Astrocyte (in vitro differentiated cells and primary cell): ENCODE data around the gene AKT3. TPM values are rescaled to one million over a fixed set of nuclear protein-coding genes. Genes with fewer than 3 reads are reported as not detected.
A peak's percentile ranks its signal among the peaks of the same experiment; 100 is the strongest.

ENCODE experiments used
- DNase-seq: peaks from one replicate; pipeline ENCODE4 v3.0.0-alpha.2; 2010; ENCODE audit warnings: low read depth
- FAIRE-seq: peaks from 2 replicates; lab custom pipeline; 2011; peaks lifted over from hg19 to GRCh38; lab: Jason Lieb, UNC
- H2AFZ ChIP-seq: 2 replicates; pipeline ENCODE4 v1.6.0; 2012; ENCODE audit warnings: low read depth, low read length, inconsistent platforms
- H3K27ac ChIP-seq: 2 replicates; pipeline ENCODE4 v1.5.1; 2011; ENCODE audit warnings: low read depth, low read length, inconsistent platforms
- H3K27me3 ChIP-seq: 2 replicates; pipeline ENCODE4 v1.6.0; 2011; ENCODE audit warnings: low read length, inconsistent platforms; ENCODE audit not compliant: insufficient read depth
- H3K36me3 ChIP-seq: 2 replicates; pipeline ENCODE4 v1.5.1; 2011; ENCODE audit warnings: low read length, inconsistent platforms; ENCODE audit not compliant: insufficient read depth
- H3K4me1 ChIP-seq: 2 replicates; pipeline ENCODE4 v1.5.1; 2011; ENCODE audit warnings: low read length, inconsistent platforms; ENCODE audit not compliant: insufficient read depth
- H3K4me2 ChIP-seq: 2 replicates; pipeline ENCODE4 v1.6.0; 2012; ENCODE audit warnings: low read length, inconsistent platforms
- H3K4me3 ChIP-seq: 2 replicates; pipeline ENCODE4 v1.5.1; 2011; ENCODE audit warnings: low read depth, mild to moderate bottlenecking, low read length, inconsistent platforms; ENCODE audit not compliant: insufficient read depth
- H3K79me2 ChIP-seq: 2 replicates; pipeline ENCODE4 v1.6.0; 2012; ENCODE audit warnings: mild to moderate bottlenecking, low read length, inconsistent platforms; ENCODE audit not compliant: insufficient read depth
- H3K9ac ChIP-seq: 2 replicates; pipeline ENCODE4 v1.6.0; 2012; ENCODE audit warnings: mild to moderate bottlenecking, low read length, inconsistent platforms
- H3K9me3 ChIP-seq: 2 replicates; pipeline ENCODE4 v1.5.1; 2012; ENCODE audit warnings: low read depth, mild to moderate bottlenecking, low read length, inconsistent platforms; ENCODE audit not compliant: insufficient read depth
- H4K20me1 ChIP-seq: 2 replicates; pipeline ENCODE4 v1.6.0; 2012; ENCODE audit warnings: low read length, inconsistent platforms; ENCODE audit not compliant: insufficient read depth
- H3K27ac Mint-ChIP-seq: one replicate; pipeline ENCODE4 v1.8.0; 2021; ENCODE audit warnings: mild to moderate bottlenecking, mixed read lengths; ENCODE audit not compliant: unreplicated experiment
- H3K27me3 Mint-ChIP-seq: one replicate; pipeline ENCODE4 v1.8.0; 2021; ENCODE audit warnings: low read depth, mixed read lengths; ENCODE audit not compliant: unreplicated experiment
- H3K36me3 Mint-ChIP-seq: one replicate; pipeline ENCODE4 v1.8.0; 2021; ENCODE audit warnings: low read depth, mixed read lengths; ENCODE audit not compliant: unreplicated experiment
- H3K4me1 Mint-ChIP-seq: one replicate; pipeline ENCODE4 v1.8.0; 2021; ENCODE audit warnings: low read depth, mixed read lengths; ENCODE audit not compliant: unreplicated experiment
- H3K4me3 Mint-ChIP-seq: one replicate; pipeline ENCODE4 v1.8.0; 2021; ENCODE audit warnings: mild to moderate bottlenecking, moderate library complexity, mixed read lengths; ENCODE audit not compliant: unreplicated experiment
- H3K9me3 Mint-ChIP-seq: one replicate; pipeline ENCODE4 v1.8.0; 2021; ENCODE audit warnings: mild to moderate bottlenecking, mixed read lengths; ENCODE audit not compliant: unreplicated experiment
- CTCF ChIP-seq: IDR thresholded peaks from 2 replicates; pipeline ENCODE4 v1.5.1; 2011; ENCODE audit warnings: low read depth, mild to moderate bottlenecking, inconsistent platforms, low read length, moderate library complexity; ENCODE audit not compliant: insufficient read depth
- EZH2 ChIP-seq: IDR thresholded peaks from 2 replicates; pipeline ENCODE4 v1.6.1; 2012; ENCODE audit warnings: mild to moderate bottlenecking, low read length, inconsistent platforms; ENCODE audit not compliant: insufficient read depth
- total RNA-seq: library from RNA; stranded (reverse); gene quantifications from 2 replicates; pipeline ENCODE4 v1.2.1, GENCODE V29; 2021

The AKT3 gene
- total RNA-seq, 1 donor from 2014 or later: 64.5 TPM

- no peak overlapping the region for H2AFZ ChIP-seq
- no peak overlapping the region for H3K4me3 Mint-ChIP-seq
- no peaks in the 10 kb centered on the region for H3K9me3 Mint-ChIP-seq
- no peak overlapping the region for H3K9ac ChIP-seq
- DNase-seq (peak; percentile 26), FAIRE-seq (no peak)
- H3K27ac Mint-ChIP-seq: no peak overlapping the region
- H3K4me2 ChIP-seq: no peak overlapping the region
- H3K4me1 ChIP-seq: peaks cover 2% of the 10 kb centered on the region
- H3K79me2 ChIP-seq: peaks cover 10% of the 10 kb centered on the region
- no peak for TF ChIP-seq EZH2
- no peak for TF ChIP-seq CTCF
- no peak overlapping the region for H3K27ac ChIP-seq
- H3K4me3 ChIP-seq: no peak overlapping the region
- no peaks in the 10 kb centered on the region for H3K9me3 ChIP-seq
- peaks cover 2% of the 10 kb centered on the region for H3K36me3 Mint-ChIP-seq
- H3K4me1 Mint-ChIP-seq: peaks cover 20% of the 10 kb centered on the region
- H3K36me3 ChIP-seq: no peaks in the 10 kb centered on the region
- no peaks in the 10 kb centered on the region for H3K27me3 Mint-ChIP-seq
- H3K27me3 ChIP-seq: no peaks in the 10 kb centered on the region
- H4K20me1 ChIP-seq: no peaks in the 10 kb centered on the region
Observed at GRCh38 chr1:243734308-243734695, 115.7 kb downstream of the AKT3 start.

DNA sequence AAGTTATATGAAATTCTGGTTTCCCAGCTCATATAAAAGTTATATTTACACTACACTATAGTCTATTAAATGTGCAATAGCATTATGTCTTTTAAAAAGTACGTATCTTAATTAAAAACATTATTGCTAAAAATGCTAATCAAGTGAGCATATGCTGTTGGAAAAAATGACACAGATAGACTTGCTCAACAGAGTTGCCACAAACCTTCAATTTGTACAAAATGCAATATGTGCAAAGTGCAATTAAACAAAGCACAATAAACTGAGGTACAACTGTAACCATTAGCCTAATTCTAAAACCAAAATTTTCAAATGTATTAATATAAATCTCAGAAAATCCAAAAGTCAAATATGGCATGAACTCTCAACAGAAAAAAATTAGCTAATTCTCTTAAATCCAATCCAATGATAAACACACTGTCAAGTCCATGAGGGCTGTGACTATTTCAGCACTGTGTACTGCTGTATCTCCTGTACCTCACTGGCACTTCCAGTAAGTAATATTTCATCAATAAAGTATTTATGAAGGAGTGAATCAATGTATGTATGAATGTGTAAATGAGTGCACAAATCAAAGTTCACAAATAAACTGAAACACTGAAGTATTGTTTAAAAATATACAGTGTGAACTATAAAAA lies 116.3 kb downstream of the AKT3 start:
- peaks cover 2% of the 10 kb centered on the region for H3K4me1 ChIP-seq
- H3K9ac ChIP-seq: no peak overlapping the region
- H3K4me2 ChIP-seq: no peak overlapping the region
- H3K79me2 ChIP-seq: peaks cover 10% of the 10 kb centered on the region
- H3K4me3 ChIP-seq: no peak overlapping the region
- H3K27me3 ChIP-seq: no peaks in the 10 kb centered on the region
- FAIRE-seq (no peak), DNase-seq (no peak)
- H3K4me3 Mint-ChIP-seq: no peak overlapping the region
- peaks cover 18% of the 10 kb centered on the region for H3K4me1 Mint-ChIP-seq
- H3K27me3 Mint-ChIP-seq: no peaks in the 10 kb centered on the region
- H3K27ac Mint-ChIP-seq: no peak overlapping the region
- H4K20me1 ChIP-seq: no peaks in the 10 kb centered on the region
- no peaks in the 10 kb centered on the region for H3K36me3 ChIP-seq
- no peak overlapping the region for H3K27ac ChIP-seq
- H2AFZ ChIP-seq: no peak overlapping the region
- H3K9me3 Mint-ChIP-seq: peaks cover 2% of the 10 kb centered on the region
- peaks cover 6% of the 10 kb centered on the region for H3K36me3 Mint-ChIP-seq
- H3K9me3 ChIP-seq: no peaks in the 10 kb centered on the region
- TF ChIP-seq EZH2 (no peak), CTCF (no peak)

- Histone ChIP-seq H3K79me2 (peaks cover 16% of the 10 kb centered on the region), H3K27me3 (no peaks in the 10 kb centered on the region), H3K9ac (no peak overlapping the region), H3K27ac (no peak overlapping the region), H3K9me3 (no peaks in the 10 kb centered on the region), H3K4me2 (no peak overlapping the region), H3K4me1 (peaks cover 2% of the 10 kb centered on the region), H4K20me1 (no peaks in the 10 kb centered on the region), H2AFZ (no peak overlapping the region), H3K36me3 (no peaks in the 10 kb centered on the region), H3K4me3 (no peak overlapping the region)
- FAIRE-seq (peak; percentile 17), DNase-seq (no peak)
- Mint-ChIP-seq H3K27me3 (no peaks in the 10 kb centered on the region), H3K27ac (no peak overlapping the region), H3K36me3 (peaks cover 5% of the 10 kb centered on the region), H3K9me3 (peaks cover 3% of the 10 kb centered on the region), H3K4me1 (peaks cover 17% of the 10 kb centered on the region), H3K4me3 (no peak overlapping the region)
- TF ChIP-seq CTCF (no peak), EZH2 (no peak)
Observed at GRCh38 chr1:243732637-243733036, 117.4 kb downstream of the AKT3 start.
